Uterus (tissue), 2 donors: Measurements from ENCODE around the gene PRKCSH.

Experiments
- CTCF ChIP-seq, 4 experiments: fragments of 200-600 bp in 2 of 4; fragments of 450-650 bp in 2 of 4; sonication (generic) in 2 of 4; IDR thresholded peaks; one replicate each; pipeline ENCODE4 v1.5.1; 2016 to 2019; ENCODE audit warnings: antibody characterized with exemption in 4 of 4, mild to moderate bottlenecking in 2 of 4, moderate library complexity in 1 of 4
- POLR2A ChIP-seq, 2 donors: fragments of 450-650 bp; IDR thresholded peaks; one replicate each; pipeline ENCODE4 v1.6.1; 2016; ENCODE audit warnings: antibody characterized with exemption in 2 of 2, mild to moderate bottlenecking in 1 of 2, moderate library complexity in 1 of 2

- no peak for TF ChIP-seq CTCF (IDR thresholded peaks at IDR 0.05)
- no peak for TF ChIP-seq POLR2A (IDR thresholded peaks at IDR 0.05)
These were observed 17.3 kb downstream of the PRKCSH start for GRCh38 chr19:11452620-11453310.
